Kidney (tissue), 14 donors: Measurements from ENCODE around the gene GRM7. TPM values are rescaled to one million over a fixed set of nuclear protein-coding genes. Genes with fewer than 3 reads are reported as not detected.

Experiments used
- DNase-seq, 5 donors: peaks; one replicate each; pipeline ENCODE4 v3.0.0-alpha.2; 2013 to 2020
- FAIRE-seq: peaks from 2 replicates; lab custom pipeline; 2012; peaks lifted over from hg19 to GRCh38; lab: Jason Lieb, UNC
- H3K27ac ChIP-seq, 2 donors: one replicate each; pipeline ENCODE4 v1.7.0; 2013; ENCODE audit warnings: low read depth in 2 of 2, low read length in 2 of 2, inconsistent platforms in 1 of 2
- H3K27me3 ChIP-seq: one replicate; pipeline ENCODE4 v1.7.1; 2013; ENCODE audit warnings: low read length, inconsistent platforms; ENCODE audit not compliant: control insufficient read depth, insufficient read depth
- H3K36me3 ChIP-seq, 3 donors: one replicate each; pipeline versions ENCODE4 v1.7.0 to v1.7.1; 2013; ENCODE audit warnings: low read length in 3 of 3, control low read depth in 1 of 3, inconsistent platforms in 1 of 3; ENCODE audit not compliant: insufficient read depth in 3 of 3, control insufficient read depth in 2 of 3
- H3K4me1 ChIP-seq, 3 donors: one replicate each; pipeline versions ENCODE4 v1.7.0 to v1.7.1; 2013; ENCODE audit warnings: low read length in 3 of 3, inconsistent platforms in 1 of 3, low read depth in 1 of 3; ENCODE audit not compliant: control insufficient read depth in 2 of 3, insufficient read depth in 2 of 3
- H3K4me3 ChIP-seq, 3 donors: one replicate each; pipeline versions ENCODE4 v1.7.0 to v1.8.1; 2013; ENCODE audit warnings: low read length in 3 of 3, control low read depth in 1 of 3, inconsistent platforms in 1 of 3
- H3K9ac ChIP-seq, 3 donors: one replicate each; pipeline versions ENCODE4 v1.7.0 to v1.7.1; 2013; ENCODE audit warnings: low read length in 3 of 3, control low read depth in 1 of 3, inconsistent platforms in 1 of 3
- H3K9me3 ChIP-seq, 3 donors: one replicate each; pipeline versions ENCODE4 v1.7.0 to v1.7.1; 2013; ENCODE audit warnings: low read length in 3 of 3, control low read depth in 1 of 3, inconsistent platforms in 1 of 3; ENCODE audit not compliant: control insufficient read depth in 2 of 3, insufficient read depth in 1 of 3
- intact Hi-C: fragments of 100-400 bp; cut with DNase I; formaldehyde crosslinking; loops from one replicate; pipeline ENCODE4 v1.11.1; 2022
- polyA plus RNA-seq: library from polyadenylated mRNA; stranded (reverse); fragments of 350-450 nt; fragmentation: Illumina TruSeq; extraction: RNeasy Lipid Tissue Mini Kit (QIAGEN cat#74804); gene quantifications from one replicate; pipeline ENCODE4 v1.2.3, GENCODE V29; 2014; ENCODE audit warnings: low read depth, low replicate concordance; ENCODE audit not compliant: insufficient read depth
- total RNA-seq: library from RNA; stranded (reverse); fragmentation: NEBNext Ultra II Directional; extraction: Animal tissue kit (Norgen Biotek cat#: 25700); gene quantifications from one replicate; pipeline ENCODE4 v1.2.1, GENCODE V29; 2021
- TF ChIP-seq, protein P1 (sequence below): IDR thresholded peaks from 3 replicates; pipeline ENCODE4 v1.5.1; 2012; ENCODE audit warnings: mild to moderate bottlenecking, moderate library complexity, borderline replicate concordance; ENCODE audit not compliant: insufficient read depth; ENCODE audit errors: extremely low read depth
- donor health status: control.
- donor health status: control.
- donor health status: control.
- donor health status: control.
- donor health status: control.
- donor health status: DM: yes; HTN: yes; CAD: no.
- donor health status: Normal renal cell carcinoma (clear cell type).

Gene GRM7
- total and polyA plus RNA-seq, 2 donors from 2014 or later: 0.16 TPM; not detected in 1

DNA sequence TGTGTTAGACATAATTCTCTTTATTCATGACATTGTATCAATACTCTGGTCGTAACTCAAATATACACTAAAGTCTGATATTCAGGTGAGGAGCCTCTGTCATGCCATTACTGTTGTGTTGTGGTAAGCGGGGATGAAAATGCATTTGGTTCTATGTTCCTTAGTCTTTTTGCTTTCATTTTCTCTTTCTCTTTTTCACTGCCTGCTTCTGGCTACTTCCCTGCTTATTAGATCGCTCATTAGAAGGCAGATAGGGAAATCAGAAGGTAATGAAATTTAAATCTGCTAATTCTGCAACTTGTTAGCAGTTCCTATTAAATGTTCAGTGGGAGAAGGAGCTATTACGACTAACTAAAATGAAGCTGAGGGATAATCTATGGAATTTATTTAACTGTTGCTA is 345.0 kb downstream of the GRM7 start:
- H3K4me3 ChIP-seq: peak overlapping the region in 2 of 3 donors; percentile 49 to 68
- FAIRE-seq: no peak

DNA sequence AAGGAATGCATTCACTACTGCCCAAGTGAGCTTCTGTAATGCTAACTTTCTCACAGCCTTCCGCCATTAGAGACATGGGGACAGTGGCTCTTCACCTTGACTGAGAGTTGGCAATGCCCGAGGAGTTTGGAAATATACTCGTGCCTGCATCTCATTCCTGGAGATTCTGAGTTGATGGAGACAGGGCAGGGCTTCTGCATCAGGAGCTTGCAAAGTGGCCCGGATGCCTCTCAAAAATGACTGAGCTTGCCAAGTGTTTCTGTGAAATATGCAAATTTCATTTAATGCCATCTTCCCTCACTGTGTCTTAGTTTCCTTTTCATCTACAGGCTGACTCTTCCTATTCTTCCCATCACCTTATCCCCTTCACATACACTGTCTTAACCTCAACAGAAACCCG is 346.2 kb downstream of the GRM7 start:
- TF ChIP-seq, protein P1, sequence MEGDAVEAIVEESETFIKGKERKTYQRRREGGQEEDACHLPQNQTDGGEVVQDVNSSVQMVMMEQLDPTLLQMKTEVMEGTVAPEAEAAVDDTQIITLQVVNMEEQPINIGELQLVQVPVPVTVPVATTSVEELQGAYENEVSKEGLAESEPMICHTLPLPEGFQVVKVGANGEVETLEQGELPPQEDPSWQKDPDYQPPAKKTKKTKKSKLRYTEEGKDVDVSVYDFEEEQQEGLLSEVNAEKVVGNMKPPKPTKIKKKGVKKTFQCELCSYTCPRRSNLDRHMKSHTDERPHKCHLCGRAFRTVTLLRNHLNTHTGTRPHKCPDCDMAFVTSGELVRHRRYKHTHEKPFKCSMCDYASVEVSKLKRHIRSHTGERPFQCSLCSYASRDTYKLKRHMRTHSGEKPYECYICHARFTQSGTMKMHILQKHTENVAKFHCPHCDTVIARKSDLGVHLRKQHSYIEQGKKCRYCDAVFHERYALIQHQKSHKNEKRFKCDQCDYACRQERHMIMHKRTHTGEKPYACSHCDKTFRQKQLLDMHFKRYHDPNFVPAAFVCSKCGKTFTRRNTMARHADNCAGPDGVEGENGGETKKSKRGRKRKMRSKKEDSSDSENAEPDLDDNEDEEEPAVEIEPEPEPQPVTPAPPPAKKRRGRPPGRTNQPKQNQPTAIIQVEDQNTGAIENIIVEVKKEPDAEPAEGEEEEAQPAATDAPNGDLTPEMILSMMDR: no peak
- no peaks in the 10 kb centered on the region for H3K36me3 ChIP-seq
- H3K9me3 ChIP-seq: no peaks in the 10 kb centered on the region
- FAIRE-seq: no peak
- no peak for DNase-seq
- intact Hi-C loops: no loop called here
- no peak overlapping the region for H3K4me3 ChIP-seq
- H3K4me1 ChIP-seq: peaks cover 0 to 3% (median 3%) of the 10 kb centered on the region in 3 donors
- no peak overlapping the region for H3K9ac ChIP-seq
- no peaks in the 10 kb centered on the region for H3K27me3 ChIP-seq
- no peak overlapping the region for H3K27ac ChIP-seq

More for the DNA sequence above, 345.0 kb downstream of the GRM7 start:
- Histone ChIP-seq H3K27me3 (no peaks in the 10 kb centered on the region), H3K9ac (peak overlapping the region in 1 of 3 donors; percentile 36), H3K4me1 (peaks cover 0 to 3% (median 3%) of the 10 kb centered on the region in 3 donors), H3K27ac (no peak overlapping the region), H3K9me3 (no peaks in the 10 kb centered on the region), H3K36me3 (no peaks in the 10 kb centered on the region)
- TF ChIP-seq, protein P1: no peak
- intact Hi-C loops: no loop called here
- peak in 1 of 5 donors; percentile 4 for DNase-seq

DNA sequence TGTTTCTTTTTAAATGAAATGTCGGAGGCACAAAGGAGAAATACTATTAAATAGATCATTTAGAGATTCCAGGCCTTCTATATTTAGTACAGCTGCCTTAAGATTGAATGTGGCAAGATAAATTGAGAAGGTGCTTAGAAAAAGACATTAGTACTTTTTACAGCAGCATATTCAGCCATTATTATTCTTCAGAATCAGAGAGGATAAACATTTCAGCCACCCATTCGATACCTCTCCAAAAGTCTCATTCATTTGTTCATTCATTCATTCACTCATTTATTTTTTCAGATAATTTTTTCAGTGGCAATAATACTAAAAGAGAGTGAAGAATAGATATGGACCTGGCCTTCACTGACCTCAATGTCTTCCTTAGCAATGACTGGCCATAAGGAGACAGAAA is 347.0 kb downstream of the GRM7 start:
- DNase-seq: no peak
- no peak overlapping the region for H3K9ac ChIP-seq
- H3K4me3 ChIP-seq: no peak overlapping the region
- no peaks in the 10 kb centered on the region for H3K9me3 ChIP-seq
- peaks cover 0 to 3% (median 3%) of the 10 kb centered on the region in 3 donors for H3K4me1 ChIP-seq
- H3K36me3 ChIP-seq: no peaks in the 10 kb centered on the region
- TF ChIP-seq, protein P1: no peak
- no peak for FAIRE-seq
- H3K27me3 ChIP-seq: no peaks in the 10 kb centered on the region
- H3K27ac ChIP-seq: no peak overlapping the region
- intact Hi-C loops: no loop called here

DNA sequence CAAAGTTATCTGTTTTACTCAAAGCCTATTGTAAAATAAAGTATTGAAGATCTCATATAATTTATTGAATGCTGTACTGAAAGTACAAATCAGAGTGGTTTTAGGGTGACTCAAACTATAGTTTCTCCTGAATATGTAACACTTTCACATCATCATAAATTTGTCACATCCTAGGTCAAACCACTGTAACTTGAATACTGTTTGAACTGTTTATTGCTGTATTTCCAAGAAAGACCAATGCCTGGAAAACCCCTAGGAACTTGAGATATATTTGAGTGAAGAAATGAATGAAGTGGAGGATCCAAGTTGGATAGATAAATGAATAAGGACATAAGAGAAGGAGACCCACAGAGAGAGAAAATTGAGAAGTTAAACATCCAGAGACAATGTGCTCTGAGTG is 348.2 kb downstream of the GRM7 start:
- Histone ChIP-seq H3K36me3 (no peaks in the 10 kb centered on the region), H3K27me3 (no peaks in the 10 kb centered on the region), H3K4me1 (peaks cover 0 to 3% (median 3%) of the 10 kb centered on the region in 3 donors), H3K27ac (no peak overlapping the region), H3K9ac (no peak overlapping the region), H3K9me3 (no peaks in the 10 kb centered on the region), H3K4me3 (no peak overlapping the region)
- FAIRE-seq (no peak), DNase-seq (no peak)
- intact Hi-C loops: no loop called here
- TF ChIP-seq, protein P1: no peak
